HepG2 (cell line): ENCODE data around the gene MXRA7. TPM values are rescaled to one million over a fixed set of nuclear protein-coding genes. Genes with fewer than 3 reads are reported as not detected.

Experiments
- ARID2 ChIP-seq: sonication (generic); formaldehyde crosslinking; IDR thresholded peaks from 2 replicates; pipeline ENCODE4 v1.8.1; 2022; ENCODE audit warnings: mild to moderate bottlenecking, missing genetic modification reagents, borderline replicate concordance
- CCDC6 ChIP-seq: sonication (generic); formaldehyde crosslinking; IDR thresholded peaks from 2 replicates; pipeline ENCODE4 v1.8.1; 2022; ENCODE audit warnings: mild to moderate bottlenecking, missing genetic modification reagents, moderate library complexity
- CENPT ChIP-seq: sonication (generic); formaldehyde crosslinking; IDR thresholded peaks from 2 replicates; pipeline ENCODE4 v1.8.0; 2022; ENCODE audit warnings: low read depth, mild to moderate bottlenecking, moderate library complexity, missing genetic modification reagents
- DDIT3 ChIP-seq: sonication (generic); formaldehyde crosslinking; IDR thresholded peaks from 2 replicates; pipeline ENCODE4 v1.4.0; 2020; ENCODE audit warnings: mild to moderate bottlenecking, missing genetic modification reagents
- FOXM1 ChIP-seq: sonication (generic); formaldehyde crosslinking; IDR thresholded peaks from 2 replicates; pipeline ENCODE4 v1.5.0; 2020; ENCODE audit warnings: missing genetic modification reagents
- HOXA3 ChIP-seq: sonication (generic); formaldehyde crosslinking; IDR thresholded peaks from 2 replicates; pipeline ENCODE4 v1.5.0; 2020; ENCODE audit warnings: missing genetic modification reagents
- ISX ChIP-seq: sonication (generic); formaldehyde crosslinking; conservative IDR thresholded peaks from 2 replicates; pipeline ENCODE4 v1.5.0; 2020; ENCODE audit warnings: missing genetic modification reagents
- KAT7 ChIP-seq: IDR thresholded peaks from 2 replicates; pipeline ENCODE4 v1.6.1; 2018; ENCODE audit warnings: borderline replicate concordance, missing compliant biosample characterization
- LBX2 ChIP-seq: sonication (generic); formaldehyde crosslinking; IDR thresholded peaks from 2 replicates; pipeline ENCODE4 v1.5.0; 2020; ENCODE audit warnings: missing genetic modification reagents, mild to moderate bottlenecking, borderline replicate concordance
- REL ChIP-seq: sonication (generic); formaldehyde crosslinking; conservative IDR thresholded peaks from 2 replicates; pipeline ENCODE4 v1.8.0; 2022; ENCODE audit warnings: mild to moderate bottlenecking, missing genetic modification reagents, moderate library complexity
- SCMH1 ChIP-seq: sonication (generic); formaldehyde crosslinking; IDR thresholded peaks from 2 replicates; pipeline ENCODE4 v1.9.0; 2021; ENCODE audit warnings: missing genetic modification reagents, mild to moderate bottlenecking, borderline replicate concordance
- SRY ChIP-seq: sonication (generic); formaldehyde crosslinking; IDR thresholded peaks from 2 replicates; pipeline ENCODE4 v1.8.0; 2022; ENCODE audit warnings: mild to moderate bottlenecking, missing genetic modification reagents
- THRA ChIP-seq: sonication (generic); formaldehyde crosslinking; IDR thresholded peaks from 2 replicates; pipeline ENCODE4 v1.4.0; 2020; ENCODE audit warnings: missing genetic modification reagents, borderline replicate concordance
- TOPORS ChIP-seq: sonication (generic); formaldehyde crosslinking; IDR thresholded peaks from 2 replicates; pipeline ENCODE4 v1.8.0; 2023; ENCODE audit warnings: mild to moderate bottlenecking, missing genetic modification reagents
- UBTF ChIP-seq: sonication (generic); formaldehyde crosslinking; IDR thresholded peaks from 2 replicates; pipeline ENCODE4 v1.4.0; 2020; ENCODE audit warnings: mild to moderate bottlenecking, missing genetic modification reagents
- ZBTB7A ChIP-seq: sonication (generic); formaldehyde crosslinking; IDR thresholded peaks from 2 replicates; pipeline ENCODE4 v1.8.0; 2022; ENCODE audit warnings: mild to moderate bottlenecking, missing genetic modification reagents
- ZNF224 ChIP-seq: sonication (generic); formaldehyde crosslinking; IDR thresholded peaks from 2 replicates; pipeline ENCODE4 v1.5.0; 2020; ENCODE audit warnings: mild to moderate bottlenecking, missing genetic modification reagents
- ZNF484 ChIP-seq: sonication (generic); formaldehyde crosslinking; IDR thresholded peaks from 2 replicates; pipeline ENCODE4 v1.5.1; 2020; ENCODE audit warnings: mild to moderate bottlenecking, low read depth, missing genetic modification reagents, borderline replicate concordance
- ZNF839 ChIP-seq: sonication (generic); formaldehyde crosslinking; IDR thresholded peaks from 2 replicates; pipeline ENCODE4 v1.4.0; 2020; ENCODE audit warnings: missing genetic modification reagents, mild to moderate bottlenecking, borderline replicate concordance
- ZNF879 ChIP-seq: sonication (generic); formaldehyde crosslinking; IDR thresholded peaks from 2 replicates; pipeline ENCODE4 v1.8.1; 2023; ENCODE audit warnings: missing genetic modification reagents
- ZUFSP ChIP-seq: sonication (generic); formaldehyde crosslinking; IDR thresholded peaks from 2 replicates; pipeline ENCODE4 v1.9.0; 2021; ENCODE audit warnings: missing genetic modification reagents, mild to moderate bottlenecking, borderline replicate concordance
- polyA plus RNA-seq, 8 experiments: library from polyadenylated mRNA; depleted of rRNA in 3 of 8; stranded (reverse) in 7 of 8; unstranded in 1 of 8; fragments of >200 nt; fragmentation: Illumina TruSeq in 4 of 8; extraction: Trizol in 4 of 8; gene quantifications; 2 replicates each; pipeline versions ENCODE4 v1.2.1 to v1.2.3, GENCODE V29; 2011 to 2016; ENCODE audit warnings: low read depth in 4 of 8, missing spikeins in 1 of 8, mixed read lengths in 1 of 8; ENCODE audit not compliant: insufficient read depth in 1 of 8
- total RNA-seq, 5 experiments: library from RNA; depleted of rRNA; stranded (reverse); fragments of >200 nt; fragmentation: Illumina TruSeq; extraction: Trizol; gene quantifications; 2 replicates each; pipeline ENCODE4 v1.2.3, GENCODE V29; 2016; ENCODE audit warnings: low read depth in 1 of 5

Gene MXRA7
- total and polyA plus RNA-seq, 2 of the 13 experiments (the other 11 are each of a cell fraction or from before 2014, with no cell fraction given), result 44.8 to 112 TPM

GRCh38 chr17:76671123-76671911 is 39.4 kb downstream of the MXRA7 start (continued):
- TF ChIP-seq SCMH1 (no peak), ARID2 (CRISPR knock-in tag) (0 out of 2 replicates have a peak, but pooled peaks have one; percentile 75), THRA (CRISPR knock-in tag) (0 out of 2 replicates have a peak, but pooled peaks have one; percentile 38), ZNF484 (CRISPR knock-in tag) (no peak), REL (CRISPR knock-in tag) (no peak), ZNF839 (peak; percentile 85; the same call in 1 of the 2 replicates), ZUFSP (CRISPR knock-in tag) (no peak), KAT7 (CRISPR knock-in tag) (peak; percentile 86), ZNF879 (0 out of 2 replicates have a peak, but pooled peaks have one; percentile 22), DDIT3 (CRISPR knock-in tag) (0 out of 2 replicates have a peak, but pooled peaks have one; percentile 38), ISX (CRISPR knock-in tag) (no peak), ZNF224 (peak; percentile 94), FOXM1 (CRISPR knock-in tag) (no peak), SRY (CRISPR knock-in tag) (peak; percentile 94), CCDC6 (peak; percentile 86), TOPORS (CRISPR knock-in tag) (0 out of 2 replicates have a peak, but pooled peaks have one; percentile 77), UBTF (CRISPR knock-in tag) (peak; percentile 84), HOXA3 (peak; percentile 65), CENPT (CRISPR knock-in tag) (peak; percentile 85; the same call in 1 of the 2 replicates), ZBTB7A (CRISPR knock-in tag) (peak; percentile 89; the same call in 1 of the 2 replicates), LBX2 (CRISPR knock-in tag) (no peak)
